Measurements from ENCODE around the gene CLIC1. TPM values are rescaled to one million over a fixed set of nuclear protein-coding genes. Genes with fewer than 3 reads are reported as not detected.

CLIC1 gene
- total and polyA plus RNA-seq, 2 experiments from 2014 or later = 269 to 296 TPM

- ATAC-seq (no peak), DNase-seq (ENCODE audit: low spot score) (no peak)
- H3F3A ChIP-seq (replicated peaks; ENCODE audit: low read depth) = no peaks in the 10 kb centered on the region
- H3K9me2 ChIP-seq (ENCODE audit: insufficient read depth) = no peaks in the 10 kb centered on the region
- H4K20me1 ChIP-seq (replicated peaks; ENCODE audit: insufficient read depth) = no peaks in the 10 kb centered on the region
- Mint-ChIP-seq H3K4me3 (no peak overlapping the region), H3K27ac (no peak overlapping the region), H3K4me1 (peaks cover 20% of the 10 kb centered on the region), H3K9me3 (no peaks in the 10 kb centered on the region; the same call in 2 of the 3 replicates), H3K27me3 (ENCODE audit: insufficient read depth, low read depth, poor library complexity) (peaks cover 20% of the 10 kb centered on the region), H3K36me3 (ENCODE audit: low read depth) (peaks cover 15% of the 10 kb centered on the region)
- H3K27ac ChIP-seq (ENCODE audit: low read depth) = no peak overlapping the region
- H3K4me1 ChIP-seq (ENCODE audit: insufficient read depth) = peaks cover 14% of the 10 kb centered on the region
- TF ChIP-seq EZH2phosphoT487 (IDR thresholded peaks at IDR 0.05; ENCODE audit: unreplicated experiment) = no peak
- TF ChIP-seq POLR2AphosphoS5 (IDR thresholded peaks at IDR 0.05; ENCODE audit: low read depth) = no peak
- TF ChIP-seq ETS1 (IDR thresholded peaks at IDR 0.05) = no peak
- no peak for TF ChIP-seq JUNB (IDR thresholded peaks at IDR 0.05; ENCODE audit: unreplicated experiment)
- no peak for TF ChIP-seq REST (IDR thresholded peaks at IDR 0.05; ENCODE audit: unreplicated experiment)
- no peak for TF ChIP-seq CREB1 (CRISPR knock-in tag; IDR thresholded peaks at IDR 0.05; ENCODE audit: low read depth)
- TF ChIP-seq STAT1 (IDR thresholded peaks at IDR 0.05; ENCODE audit: unreplicated experiment) = no peak
- TF ChIP-seq CTCF (conservative IDR thresholded peaks at IDR 0.05; ENCODE audit: low read depth in 2 of 2) = no peak
- no peak for TF ChIP-seq NANOG (IDR thresholded peaks at IDR 0.05; ENCODE audit: borderline replicate concordance)
- TF ChIP-seq ZNF331 (CRISPR knock-in tag; IDR thresholded peaks at IDR 0.05; ENCODE audit: low read depth) = no peak
- TF ChIP-seq ZNF114 (CRISPR knock-in tag; IDR thresholded peaks at IDR 0.05) = no peak
- TF ChIP-seq EZH2 (IDR thresholded peaks at IDR 0.05; ENCODE audit: low read depth, unreplicated experiment) = no peak
- TF ChIP-seq ZNF462 (CRISPR knock-in tag; IDR thresholded peaks at IDR 0.05) = no peak
- H3K4me2 ChIP-seq = no peak overlapping the region
- H3K27me3 ChIP-seq (ENCODE audit: insufficient read depth) = no peaks in the 10 kb centered on the region
- no peak overlapping the region for H2AFZ ChIP-seq
- no peak overlapping the region for H3K4me3 ChIP-seq
- no peaks in the 10 kb centered on the region for H3K36me3 ChIP-seq (ENCODE audit: insufficient read depth)
- no peaks in the 10 kb centered on the region for H3K79me2 ChIP-seq (replicated peaks; ENCODE audit: insufficient read depth)
Measured at GRCh38 chr6:31722173-31722572, 14.2 kb downstream of the CLIC1 start.
